T47D (cell line): ENCODE data around the gene PAXX.
A peak's percentile ranks its signal among the peaks of the same experiment; 100 is the strongest.

Experiments used
- DNase-seq, 2 experiments: peaks; one replicate each; pipeline versions ENCODE4 v3.0.0 to v3.0.0-alpha.2; 2011 to 2012; ENCODE audit warnings: low read depth in 1 of 2, low spot score in 1 of 2
- JUND ChIP-seq: IDR thresholded peaks from 2 replicates; pipeline ENCODE4 v1.6.1; 2012; ENCODE audit warnings: low read depth
- in situ Hi-C: cut with HindIII; loops from 2 replicates; pipeline ENCODE4 v1.10.0; 2016; ENCODE audit warnings: low sequenced_read_pairs, low pct_unique_long_range_greater_than_20kb

The PAXX gene

DNA sequence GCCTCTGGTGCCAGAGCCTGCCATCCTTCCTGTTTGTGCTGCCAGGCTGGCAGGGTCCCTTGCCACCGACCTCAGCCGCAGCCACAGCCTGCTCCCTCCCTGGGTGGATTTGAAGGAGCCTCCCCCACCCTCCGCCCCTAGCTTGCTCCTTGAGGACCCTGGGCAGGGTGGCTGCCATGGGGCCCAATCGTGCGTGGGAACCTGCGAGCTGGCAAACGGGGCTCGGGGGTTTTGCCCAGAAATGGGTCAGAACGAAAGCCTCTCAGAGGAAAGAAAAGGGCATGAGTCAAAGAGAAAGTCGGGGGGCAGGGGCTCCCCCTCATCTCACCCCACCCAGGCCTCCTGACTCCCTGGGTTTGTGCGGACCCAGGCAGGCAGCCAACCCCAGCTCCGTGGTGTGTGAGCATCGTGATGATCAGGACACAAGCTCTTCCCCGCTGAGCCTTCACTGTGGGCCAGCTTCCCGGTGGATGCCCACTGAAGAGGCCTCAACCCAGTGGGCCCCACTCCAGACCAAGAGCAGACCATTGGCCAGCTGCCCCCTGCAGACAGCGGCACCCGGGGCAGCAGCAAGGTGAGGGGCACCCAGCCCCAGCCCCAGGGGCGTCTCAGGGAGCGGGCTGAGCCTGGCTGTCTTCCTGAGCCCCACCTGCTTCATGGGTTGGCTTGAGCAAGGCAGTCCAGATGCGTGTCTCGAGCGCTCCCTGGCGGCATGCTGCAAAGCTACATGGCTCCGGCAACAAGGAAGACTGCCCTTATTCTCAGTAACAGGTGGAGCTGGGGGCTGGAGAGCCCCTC is 42.7 kb downstream of the PAXX start:
- DNase-seq, result peak; percentile 91 to 95
- no peak for TF ChIP-seq JUND
- in situ Hi-C loops, result no loop called here

GRCh38 chr9:137035507-137035834 is 43.2 kb downstream of the PAXX start:
- no peak for TF ChIP-seq JUND
- no peak for DNase-seq
- in situ Hi-C loops, result no loop called here

DNA sequence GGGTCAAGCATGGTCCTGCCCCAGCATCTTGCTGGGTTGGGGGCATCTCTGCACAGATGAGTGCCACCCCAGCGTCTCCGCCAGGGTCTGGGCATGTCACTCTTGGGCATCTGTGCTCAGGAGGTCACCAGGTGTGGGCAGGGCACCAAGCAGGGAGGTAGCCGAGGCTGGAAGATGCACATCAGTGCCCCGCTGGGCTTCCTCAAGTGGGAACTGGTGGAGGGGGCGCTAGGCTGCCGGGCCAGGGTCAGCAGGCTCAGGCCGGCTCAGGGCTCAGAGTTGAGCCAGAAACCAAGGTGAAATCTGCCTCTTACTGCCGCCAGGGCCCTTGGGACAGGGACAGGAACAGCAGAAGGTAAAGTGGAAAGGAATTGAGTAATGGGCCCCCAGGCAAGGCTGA is 43.7 kb downstream of the PAXX start:
- in situ Hi-C loops, result no loop called here

GRCh38 chr9:137037035-137037434 is 44.8 kb downstream of the PAXX start:
- TF ChIP-seq JUND, result no peak
- no peak for DNase-seq
- in situ Hi-C loops, result no loop called here

More for the DNA sequence above, 43.7 kb downstream of the PAXX start:
- no peak for TF ChIP-seq JUND
- no peak for DNase-seq

GRCh38 chr9:137037483-137037882 is 45.3 kb downstream of the PAXX start:
- DNase-seq, result no peak
- TF ChIP-seq JUND, result no peak
- in situ Hi-C loops, result no loop called here

- in situ Hi-C loops, result no loop called here
- TF ChIP-seq JUND, result no peak
- no peak for DNase-seq
These were observed 46.7 kb downstream of the PAXX start for GRCh38 chr9:137038916-137039315.

- in situ Hi-C loops, result no loop called here
- TF ChIP-seq JUND, result no peak
- no peak for DNase-seq
These were observed 47.6 kb downstream of the PAXX start for GRCh38 chr9:137039611-137040366.

GRCh38 chr9:137040568-137040967 is 48.3 kb downstream of the PAXX start:
- in situ Hi-C loops, result no loop called here
- no peak for TF ChIP-seq JUND
- no peak for DNase-seq

DNA sequence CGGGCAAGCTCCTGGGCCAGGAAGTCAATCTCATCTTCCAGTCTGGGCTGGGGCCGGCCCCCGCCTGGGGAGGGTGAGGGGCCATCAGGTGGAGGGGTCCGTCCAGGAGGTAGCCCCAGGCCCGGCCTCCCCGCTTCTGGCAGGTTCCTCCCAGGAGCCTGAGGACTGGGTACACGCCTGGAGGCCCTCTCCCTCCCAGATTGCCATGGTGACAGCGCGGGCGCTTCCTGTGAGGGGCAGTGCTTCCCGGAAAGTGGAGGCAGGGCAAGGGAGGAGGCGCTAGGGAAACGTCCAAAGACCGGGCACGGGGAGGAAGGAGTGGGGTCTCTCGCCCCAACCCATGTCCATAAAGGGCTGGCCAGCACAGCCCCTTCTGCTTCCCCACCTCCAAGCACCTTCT is 48.9 kb downstream of the PAXX start:
- no peak for TF ChIP-seq JUND
- no peak for DNase-seq
- in situ Hi-C loops, result no loop called here

DNA sequence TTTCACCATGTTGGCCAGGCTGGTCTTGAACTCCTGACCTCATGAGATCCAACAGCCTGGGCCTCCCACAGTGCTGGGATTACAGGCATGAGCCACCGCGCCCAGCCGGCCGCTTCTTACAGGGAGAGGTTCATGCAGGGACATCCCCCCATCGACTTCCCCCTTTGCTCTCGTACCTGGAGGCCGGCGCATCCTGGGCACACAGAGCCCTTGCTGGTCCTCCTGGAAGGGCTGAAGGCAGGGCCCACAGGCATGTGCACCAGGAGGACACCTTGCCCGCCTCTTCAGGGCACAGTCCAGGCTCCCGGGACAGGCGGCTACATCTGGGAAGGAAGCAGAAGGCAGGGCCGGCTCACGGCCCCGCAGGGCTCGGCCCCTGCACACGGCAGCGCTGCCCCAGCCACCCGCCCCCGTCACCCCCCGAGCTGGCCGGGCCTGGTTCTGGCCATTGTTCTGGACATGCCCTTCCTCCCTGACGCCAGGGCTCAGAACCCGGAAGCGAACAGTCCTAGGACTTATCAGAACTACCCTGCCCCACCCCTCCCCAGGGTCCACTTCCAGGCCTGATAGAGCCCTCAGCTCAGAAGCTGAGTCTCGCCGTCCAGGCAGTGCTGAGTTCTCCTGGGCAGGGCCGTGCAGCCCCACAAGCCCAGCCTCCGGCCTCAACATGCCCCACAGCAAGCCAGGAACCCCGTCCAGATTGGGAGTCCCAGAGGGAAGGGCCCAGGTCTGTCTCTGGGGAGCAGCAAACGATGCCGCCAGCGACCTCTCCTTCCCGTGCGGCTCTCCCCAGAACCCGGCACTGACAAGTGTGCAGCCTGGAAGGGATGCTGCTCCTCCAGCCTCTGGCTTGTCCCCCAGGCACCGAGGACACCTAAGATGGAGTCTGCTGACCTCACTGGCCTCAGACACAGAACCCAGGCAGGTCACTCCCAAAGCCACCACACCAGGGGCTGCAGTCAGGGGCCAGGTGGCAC is 50.8 kb downstream of the PAXX start:
- in situ Hi-C loops, result no loop called here
- no peak for TF ChIP-seq JUND
- no peak for DNase-seq
